BJ (cell line): Measurements from ENCODE around the gene CDC26. TPM values are rescaled to one million over a fixed set of nuclear protein-coding genes. Genes with fewer than 3 reads are reported as not detected.
A peak's percentile ranks its signal among the peaks of the same experiment; 100 is the strongest.

Experiments used
- CTCF ChIA-PET: fragments of 350-600 bp; formaldehyde crosslinking; extraction: SDS; loops from one replicate; lab custom pipeline; 2021; ENCODE audit warnings: antibody characterized with exemption, inconsistent platforms; lab: Yijun Ruan, JAX
- POLR2A ChIA-PET: fragments of 300-600 bp; sonication (Branson Sonifier 250); formaldehyde crosslinking; extraction: SDS; loops from one replicate; lab custom pipeline; 2021; ENCODE audit warnings: antibody characterized with exemption; lab: Charles Lee
- DNase-seq: peaks from one replicate; pipeline ENCODE4 v3.0.0-alpha.2; 2011; ENCODE audit warnings: low read depth
- H3K27me3 ChIP-seq: 2 replicates; pipeline ENCODE4 v1.6.0; 2011; ENCODE audit warnings: low read length; ENCODE audit not compliant: control insufficient read depth, insufficient read depth
- H3K36me3 ChIP-seq: 2 replicates; pipeline ENCODE4 v1.5.1; 2011; ENCODE audit warnings: low read length; ENCODE audit not compliant: control insufficient read depth, insufficient read depth
- H3K4me3 ChIP-seq: 2 replicates; pipeline ENCODE4 v1.5.1; 2011; ENCODE audit warnings: low read depth, mild to moderate bottlenecking, control low read depth, low read length
- polyA plus RNA-seq: library from polyadenylated mRNA; depleted of rRNA; stranded (reverse); fragments of >200 nt; gene quantifications from 2 replicates; pipeline ENCODE4 v1.2.3, GENCODE V29; 2011
- TF ChIP-seq, protein P1 (sequence below): IDR thresholded peaks from 2 replicates; pipeline ENCODE4 v1.5.1; 2011; ENCODE audit warnings: low read depth, mild to moderate bottlenecking, control low read depth, inconsistent platforms, low read length, moderate library complexity; ENCODE audit not compliant: insufficient read depth

CDC26 gene
- polyA plus RNA-seq, 1 experiment = 11.1 TPM

DNA sequence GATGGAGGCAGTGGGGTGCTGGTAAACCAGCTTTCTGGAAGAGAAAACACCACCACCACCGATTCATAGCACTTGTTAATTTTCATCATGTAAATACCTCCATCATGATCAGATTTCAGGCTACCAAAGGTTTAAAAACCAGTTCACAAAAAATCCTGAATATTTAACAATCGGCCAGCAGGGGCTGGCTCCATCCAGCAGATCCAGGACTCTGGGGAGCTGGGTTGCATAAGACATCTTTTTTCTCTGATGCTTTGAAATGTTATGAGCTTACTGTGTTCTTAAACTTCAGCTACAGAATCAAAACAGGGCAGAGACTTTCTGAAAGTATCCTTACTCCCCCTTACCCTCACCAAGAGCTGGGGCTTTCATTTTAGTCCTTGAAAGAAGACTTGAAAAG is 42.4 kb upstream of the CDC26 start:
- H3K27me3 ChIP-seq = no peaks in the 10 kb centered on the region
- no peak for DNase-seq
- ChIA-PET CTCF (interaction anchor here (0.7 to 1.4 kb wide), 4 partner anchors 9 to 18 kb away, joined by 3 to 6 read pairs (median 4); no protein-coding TSS in a partner anchor), POLR2A (no interaction called here)
- no peak overlapping the region for H3K4me3 ChIP-seq
- no peaks in the 10 kb centered on the region for H3K36me3 ChIP-seq
- TF ChIP-seq, protein P1, sequence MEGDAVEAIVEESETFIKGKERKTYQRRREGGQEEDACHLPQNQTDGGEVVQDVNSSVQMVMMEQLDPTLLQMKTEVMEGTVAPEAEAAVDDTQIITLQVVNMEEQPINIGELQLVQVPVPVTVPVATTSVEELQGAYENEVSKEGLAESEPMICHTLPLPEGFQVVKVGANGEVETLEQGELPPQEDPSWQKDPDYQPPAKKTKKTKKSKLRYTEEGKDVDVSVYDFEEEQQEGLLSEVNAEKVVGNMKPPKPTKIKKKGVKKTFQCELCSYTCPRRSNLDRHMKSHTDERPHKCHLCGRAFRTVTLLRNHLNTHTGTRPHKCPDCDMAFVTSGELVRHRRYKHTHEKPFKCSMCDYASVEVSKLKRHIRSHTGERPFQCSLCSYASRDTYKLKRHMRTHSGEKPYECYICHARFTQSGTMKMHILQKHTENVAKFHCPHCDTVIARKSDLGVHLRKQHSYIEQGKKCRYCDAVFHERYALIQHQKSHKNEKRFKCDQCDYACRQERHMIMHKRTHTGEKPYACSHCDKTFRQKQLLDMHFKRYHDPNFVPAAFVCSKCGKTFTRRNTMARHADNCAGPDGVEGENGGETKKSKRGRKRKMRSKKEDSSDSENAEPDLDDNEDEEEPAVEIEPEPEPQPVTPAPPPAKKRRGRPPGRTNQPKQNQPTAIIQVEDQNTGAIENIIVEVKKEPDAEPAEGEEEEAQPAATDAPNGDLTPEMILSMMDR = no peak

DNA sequence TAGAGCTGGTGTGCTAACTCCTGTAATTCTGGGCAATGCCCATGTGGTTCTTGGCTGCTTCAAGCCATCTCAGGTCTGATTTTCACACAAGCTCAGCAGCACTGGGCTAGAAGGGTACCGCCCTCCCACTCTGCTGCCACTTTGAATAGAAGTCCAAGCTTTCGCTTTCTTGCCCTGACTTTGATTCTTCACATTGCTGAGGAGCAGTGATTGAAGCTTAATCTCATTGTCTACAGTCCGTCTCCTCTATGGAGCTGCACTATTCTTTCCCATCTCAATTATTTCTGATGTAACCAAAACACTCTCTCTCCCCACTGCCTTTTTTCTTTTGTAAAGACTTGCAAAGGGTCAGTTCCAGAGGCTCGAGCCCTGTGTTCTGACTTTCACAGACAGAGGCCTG is 40.7 kb upstream of the CDC26 start:
- H3K4me3 ChIP-seq = no peak overlapping the region
- no peak for DNase-seq
- H3K36me3 ChIP-seq = no peaks in the 10 kb centered on the region
- CTCF ChIA-PET = no interaction called here
- POLR2A ChIA-PET = no interaction called here
- no peaks in the 10 kb centered on the region for H3K27me3 ChIP-seq
- TF ChIP-seq, protein P1 = no peak

DNA sequence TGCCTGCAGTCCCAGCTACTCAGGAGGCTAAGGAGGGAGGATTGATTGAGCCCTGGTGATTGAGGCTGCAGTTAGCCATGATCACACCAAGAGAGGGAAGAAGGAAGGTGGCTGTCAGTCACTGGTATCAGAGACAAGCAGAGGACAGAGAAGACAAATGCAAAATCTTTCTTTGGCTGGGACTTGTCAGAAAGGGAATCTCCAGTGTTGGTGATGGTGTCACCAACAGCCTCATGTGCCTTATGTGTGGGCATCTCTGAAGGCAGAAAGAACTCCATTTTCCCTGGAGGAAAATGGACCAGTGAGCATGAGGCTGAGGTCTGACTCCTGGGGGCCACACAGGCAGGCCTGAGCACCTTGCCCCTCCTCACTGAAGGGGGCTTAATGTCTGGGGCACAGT is 39.9 kb upstream of the CDC26 start:
- no peak overlapping the region for H3K4me3 ChIP-seq
- CTCF ChIA-PET = no interaction called here
- TF ChIP-seq, protein P1 = no peak
- no peaks in the 10 kb centered on the region for H3K36me3 ChIP-seq
- no peak for DNase-seq
- POLR2A ChIA-PET = no interaction called here
- H3K27me3 ChIP-seq = no peaks in the 10 kb centered on the region

DNA sequence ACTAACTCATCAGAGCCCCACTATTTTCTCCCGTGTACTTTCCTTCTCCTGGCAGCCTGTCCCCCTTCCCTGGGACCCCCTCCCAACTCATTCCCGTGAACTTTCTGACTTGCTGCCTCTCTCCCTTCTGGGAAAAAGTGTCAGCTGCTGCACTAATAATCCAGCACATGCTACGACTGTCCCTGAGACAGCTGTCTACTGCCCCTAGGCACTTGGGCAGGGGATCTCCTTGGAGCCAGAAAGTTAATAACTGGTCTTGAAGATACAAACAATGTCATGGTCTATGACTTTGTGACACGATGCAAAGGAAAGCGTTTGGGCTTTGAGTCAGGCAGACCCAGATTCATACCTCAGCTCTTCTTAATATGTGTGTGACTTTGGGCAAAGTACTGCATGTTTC is 37.9 kb upstream of the CDC26 start:
- no peak for DNase-seq
- H3K4me3 ChIP-seq = no peak overlapping the region
- ChIA-PET POLR2A (no interaction called here), CTCF (interaction anchor here (7.6 kb wide), 1 partner anchor 90 kb away, joined by 74 read pairs; the partner anchor contains the start of gene ALAD)
- TF ChIP-seq, protein P1 = no peak
- no peaks in the 10 kb centered on the region for H3K27me3 ChIP-seq
- H3K36me3 ChIP-seq = no peaks in the 10 kb centered on the region

DNA sequence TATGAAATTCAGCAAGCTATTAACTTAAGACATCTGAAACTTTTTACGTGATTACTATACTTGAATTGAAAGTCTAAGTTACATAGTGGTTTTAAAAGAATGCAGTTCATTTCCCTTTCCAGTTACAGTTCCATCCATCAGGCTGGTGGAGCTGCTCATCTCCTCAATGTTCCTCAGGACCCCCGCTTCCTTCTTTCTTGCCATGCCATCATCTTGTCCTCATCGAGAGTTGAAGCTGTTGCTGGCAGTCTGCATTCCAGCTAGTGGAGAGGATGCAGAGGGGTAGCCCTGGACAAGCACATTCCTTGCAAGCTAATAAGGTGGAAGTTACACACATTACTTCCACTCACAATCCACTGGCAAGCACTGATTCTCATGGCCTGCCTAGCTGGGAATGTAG is 36.6 kb upstream of the CDC26 start:
- TF ChIP-seq, protein P1 = no peak
- Histone ChIP-seq H3K27me3 (no peaks in the 10 kb centered on the region), H3K4me3 (no peak overlapping the region), H3K36me3 (no peaks in the 10 kb centered on the region)
- CTCF ChIA-PET = interaction anchor here (0.8 to 7.6 kb wide), 5 partner anchors 11 to 343 kb away, joined by 3 to 74 read pairs (median 3); partner anchors contain the start of gene ALAD
- peak; percentile 31 for DNase-seq
- POLR2A ChIA-PET = interaction anchor here (0.9 to 1.1 kb wide), 3 partner anchors 42 to 98 kb away, joined by 3 to 4 read pairs (median 3); partner anchors contain the start of genes ALAD, C9orf43 and POLE3
